Raji (cell line): ENCODE results near the gene C12orf42.

Source experiments
- POLR2A ChIP-seq: IDR thresholded peaks from 2 replicates; pipeline ENCODE4 v1.6.1; 2011; ENCODE audit warnings: low read depth, low read length, control low read depth; ENCODE audit not compliant: insufficient read depth

The C12orf42 gene

GRCh38 chr12:103391103-103391502, 104.7 kb downstream of the C12orf42 start:
- no peak for TF ChIP-seq POLR2A

- no peak for TF ChIP-seq POLR2A
Measured at GRCh38 chr12:103387385-103387784, 108.4 kb downstream of the C12orf42 start.

- no peak for TF ChIP-seq POLR2A
Measured at GRCh38 chr12:103386451-103386850, 109.3 kb downstream of the C12orf42 start.

- TF ChIP-seq POLR2A, result no peak
Measured at GRCh38 chr12:103382736-103383346, 112.9 kb downstream of the C12orf42 start.

GRCh38 chr12:103382119-103382518, 113.6 kb downstream of the C12orf42 start:
- TF ChIP-seq POLR2A, result no peak

GRCh38 chr12:103379670-103380069, 116.1 kb downstream of the C12orf42 start:
- no peak for TF ChIP-seq POLR2A

GRCh38 chr12:103373088-103373523, 122.7 kb downstream of the C12orf42 start:
- TF ChIP-seq POLR2A, result no peak

- no peak for TF ChIP-seq POLR2A
Measured at GRCh38 chr12:103369929-103370328, 125.8 kb downstream of the C12orf42 start.

- TF ChIP-seq POLR2A, result no peak
Measured at GRCh38 chr12:103368167-103368566, 127.6 kb downstream of the C12orf42 start.

GRCh38 chr12:103354403-103354802, 141.4 kb downstream of the C12orf42 start:
- TF ChIP-seq POLR2A, result no peak

GRCh38 chr12:103353913-103354312, 141.9 kb downstream of the C12orf42 start:
- no peak for TF ChIP-seq POLR2A

GRCh38 chr12:103350116-103350515, 145.7 kb downstream of the C12orf42 start:
- TF ChIP-seq POLR2A, result no peak

GRCh38 chr12:103348935-103349334, 146.8 kb downstream of the C12orf42 start:
- TF ChIP-seq POLR2A, result no peak

- TF ChIP-seq POLR2A, result no peak
Measured at GRCh38 chr12:103336940-103337339, 158.8 kb downstream of the C12orf42 start.

- TF ChIP-seq POLR2A, result no peak
Measured at GRCh38 chr12:103334466-103334865, 161.3 kb downstream of the C12orf42 start.

- no peak for TF ChIP-seq POLR2A
Measured at GRCh38 chr12:103333676-103334075, 162.1 kb downstream of the C12orf42 start.

- TF ChIP-seq POLR2A, result no peak
Measured at GRCh38 chr12:103331643-103332042, 164.1 kb downstream of the C12orf42 start.
